DOHH2 (cell line): ENCODE data around the gene DLAT.
A peak's percentile ranks its signal among the peaks of the same experiment; 100 is the strongest.

Experiments used
- H3F3A ChIP-seq: fragments of 200-600 bp; sonication (generic), shearing (Covaris generic); 2 replicates; pipeline ENCODE4 v1.6.0; 2016; ENCODE audit warnings: antibody characterized with exemption, mild to moderate bottlenecking; ENCODE audit not compliant: control insufficient read depth, insufficient read depth
- H3K27ac ChIP-seq: fragments of 200-600 bp; sonication (generic); 2 replicates; pipeline ENCODE4 v1.5.1; 2014; ENCODE audit warnings: low read depth, mild to moderate bottlenecking, low read length, moderate library complexity
- H3K27me3 ChIP-seq: fragments of 200-600 bp; sonication (generic); 2 replicates; pipeline ENCODE4 v1.6.1; 2014; ENCODE audit warnings: mild to moderate bottlenecking, low read length, mixed read lengths; ENCODE audit not compliant: control insufficient read depth
- H3K36me3 ChIP-seq: fragments of 200-600 bp; sonication (generic); 2 replicates; pipeline ENCODE4 v1.6.1; 2014; ENCODE audit warnings: mild to moderate bottlenecking, low read length, moderate library complexity, mixed read lengths; ENCODE audit not compliant: control insufficient read depth
- H3K4me1 ChIP-seq: fragments of 200-600 bp; sonication (generic); 2 replicates; pipeline ENCODE4 v1.6.1; 2014; ENCODE audit warnings: mild to moderate bottlenecking, low read length, mixed read lengths; ENCODE audit not compliant: control insufficient read depth
- H3K4me2 ChIP-seq: fragments of 200-600 bp; sonication (generic); 2 replicates; pipeline ENCODE4 v1.6.0; 2014; ENCODE audit warnings: mild to moderate bottlenecking, low read length, moderate library complexity
- H3K4me3 ChIP-seq: fragments of 200-600 bp; sonication (generic); 2 replicates; pipeline ENCODE4 v1.5.1; 2014; ENCODE audit warnings: mild to moderate bottlenecking, low read length, mixed read lengths
- H3K79me2 ChIP-seq: fragments of 200-600 bp; sonication (generic); 2 replicates; pipeline ENCODE4 v1.6.1; 2014; ENCODE audit warnings: mild to moderate bottlenecking, low read length, mixed read lengths; ENCODE audit not compliant: control insufficient read depth
- H3K9me2 ChIP-seq: fragments of 200-600 bp; sonication (generic); replicated peaks from 2 replicates; pipeline ENCODE4 v1.6.1; 2014; ENCODE audit warnings: mild to moderate bottlenecking, low read length, mixed read lengths; ENCODE audit not compliant: control insufficient read depth
- H3K9me3 ChIP-seq: fragments of 200-600 bp; sonication (generic); 2 replicates; pipeline ENCODE4 v1.6.1; 2014; ENCODE audit warnings: antibody characterized with exemption, low read length, mixed read lengths; ENCODE audit not compliant: control insufficient read depth, insufficient read depth
- H4K20me1 ChIP-seq: fragments of 200-600 bp; sonication (generic); 2 replicates; pipeline ENCODE4 v1.6.0; 2014; ENCODE audit warnings: low read depth, mild to moderate bottlenecking, antibody characterized with exemption, low read length, moderate library complexity; ENCODE audit not compliant: control insufficient read depth, insufficient read depth
- EZH2phosphoT487 ChIP-seq: fragments of 200-600 bp; sonication (generic); IDR thresholded peaks from 2 replicates; pipeline ENCODE4 v1.6.1; 2017; ENCODE audit warnings: borderline replicate concordance, mild to moderate bottlenecking, antibody characterized with exemption, low read length, moderate library complexity, mixed read lengths
- TF ChIP-seq, protein P1 (sequence below): fragments of 200-600 bp; sonication (generic); IDR thresholded peaks from one replicate; pipeline ENCODE4 v1.5.1; 2014; ENCODE audit warnings: antibody characterized with exemption, mild to moderate bottlenecking, low read depth, low read length; ENCODE audit not compliant: poor library complexity, severe bottlenecking

DLAT gene

DNA sequence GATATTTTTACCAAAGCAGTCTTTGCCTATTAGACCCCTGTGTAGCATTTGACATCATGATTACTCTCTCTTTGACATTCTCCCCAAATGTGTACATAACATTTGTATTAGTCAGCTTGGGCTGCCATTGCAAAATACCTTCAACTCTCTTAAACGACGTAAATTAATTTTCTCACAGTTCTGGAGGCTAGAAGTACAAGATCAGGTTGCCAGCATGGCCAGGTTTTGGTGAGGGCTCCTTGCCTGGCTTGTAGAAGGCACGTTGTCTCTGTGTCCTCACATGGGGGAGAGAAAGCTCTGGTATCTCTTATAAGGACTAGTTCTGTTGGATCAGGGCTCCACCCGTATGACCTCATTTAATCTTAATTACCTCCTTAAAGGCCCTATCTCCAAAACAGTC, 12.3 kb upstream of the DLAT start:
- Histone ChIP-seq H3K27me3 (no peaks in the 10 kb centered on the region), H3K79me2 (no peaks in the 10 kb centered on the region), H3K4me1 (peaks cover 14% of the 10 kb centered on the region), H3K4me2 (no peak overlapping the region), H3F3A (no peaks in the 10 kb centered on the region), H3K9me2 (no peaks in the 10 kb centered on the region), H3K4me3 (no peak overlapping the region), H3K36me3 (no peaks in the 10 kb centered on the region), H3K27ac (no peak overlapping the region), H3K9me3 (no peaks in the 10 kb centered on the region), H4K20me1 (no peaks in the 10 kb centered on the region)
- TF ChIP-seq EZH2phosphoT487 = no peak
- TF ChIP-seq, protein P1, sequence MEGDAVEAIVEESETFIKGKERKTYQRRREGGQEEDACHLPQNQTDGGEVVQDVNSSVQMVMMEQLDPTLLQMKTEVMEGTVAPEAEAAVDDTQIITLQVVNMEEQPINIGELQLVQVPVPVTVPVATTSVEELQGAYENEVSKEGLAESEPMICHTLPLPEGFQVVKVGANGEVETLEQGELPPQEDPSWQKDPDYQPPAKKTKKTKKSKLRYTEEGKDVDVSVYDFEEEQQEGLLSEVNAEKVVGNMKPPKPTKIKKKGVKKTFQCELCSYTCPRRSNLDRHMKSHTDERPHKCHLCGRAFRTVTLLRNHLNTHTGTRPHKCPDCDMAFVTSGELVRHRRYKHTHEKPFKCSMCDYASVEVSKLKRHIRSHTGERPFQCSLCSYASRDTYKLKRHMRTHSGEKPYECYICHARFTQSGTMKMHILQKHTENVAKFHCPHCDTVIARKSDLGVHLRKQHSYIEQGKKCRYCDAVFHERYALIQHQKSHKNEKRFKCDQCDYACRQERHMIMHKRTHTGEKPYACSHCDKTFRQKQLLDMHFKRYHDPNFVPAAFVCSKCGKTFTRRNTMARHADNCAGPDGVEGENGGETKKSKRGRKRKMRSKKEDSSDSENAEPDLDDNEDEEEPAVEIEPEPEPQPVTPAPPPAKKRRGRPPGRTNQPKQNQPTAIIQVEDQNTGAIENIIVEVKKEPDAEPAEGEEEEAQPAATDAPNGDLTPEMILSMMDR = no peak

DNA sequence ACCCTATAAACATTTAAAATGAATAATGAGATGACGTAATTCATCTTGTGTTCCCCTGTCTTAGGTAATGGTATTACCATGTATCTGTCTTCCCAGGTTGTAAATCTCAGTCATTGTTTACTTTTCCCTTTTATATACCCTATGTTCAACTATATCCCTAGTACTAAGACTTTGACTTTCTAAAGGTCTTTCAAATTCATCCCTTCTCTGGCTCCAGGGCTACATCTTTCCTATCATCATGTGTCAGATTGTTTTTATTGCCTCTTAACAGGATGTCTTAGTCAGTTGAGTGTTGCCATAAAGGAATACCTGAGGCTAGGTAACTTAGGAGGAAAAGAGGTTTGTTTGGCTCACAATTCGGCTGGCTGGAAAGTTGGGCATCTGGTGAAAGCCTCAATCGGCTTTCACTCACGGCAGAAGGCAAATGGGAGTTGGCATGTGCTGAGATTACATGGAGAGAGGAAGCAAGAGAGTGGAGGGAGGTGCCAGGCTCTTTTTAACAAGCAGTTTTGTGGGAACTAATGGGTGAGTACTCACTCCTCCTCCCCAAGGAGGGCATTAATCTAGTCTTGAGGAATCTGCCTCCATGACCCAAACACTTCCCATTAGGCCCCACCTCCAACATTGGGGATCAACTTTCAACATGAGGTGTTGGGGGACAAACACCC, 11.6 kb upstream of the DLAT start:
- TF ChIP-seq, protein P1 = no peak
- no peak for TF ChIP-seq EZH2phosphoT487
- Histone ChIP-seq H3K9me2 (no peaks in the 10 kb centered on the region), H3K4me2 (no peak overlapping the region), H3K4me1 (peaks cover 14% of the 10 kb centered on the region), H3K9me3 (no peaks in the 10 kb centered on the region), H3K27me3 (no peaks in the 10 kb centered on the region), H4K20me1 (no peaks in the 10 kb centered on the region), H3K27ac (no peak overlapping the region), H3K79me2 (no peaks in the 10 kb centered on the region), H3F3A (no peaks in the 10 kb centered on the region), H3K4me3 (no peak overlapping the region), H3K36me3 (no peaks in the 10 kb centered on the region)

DNA sequence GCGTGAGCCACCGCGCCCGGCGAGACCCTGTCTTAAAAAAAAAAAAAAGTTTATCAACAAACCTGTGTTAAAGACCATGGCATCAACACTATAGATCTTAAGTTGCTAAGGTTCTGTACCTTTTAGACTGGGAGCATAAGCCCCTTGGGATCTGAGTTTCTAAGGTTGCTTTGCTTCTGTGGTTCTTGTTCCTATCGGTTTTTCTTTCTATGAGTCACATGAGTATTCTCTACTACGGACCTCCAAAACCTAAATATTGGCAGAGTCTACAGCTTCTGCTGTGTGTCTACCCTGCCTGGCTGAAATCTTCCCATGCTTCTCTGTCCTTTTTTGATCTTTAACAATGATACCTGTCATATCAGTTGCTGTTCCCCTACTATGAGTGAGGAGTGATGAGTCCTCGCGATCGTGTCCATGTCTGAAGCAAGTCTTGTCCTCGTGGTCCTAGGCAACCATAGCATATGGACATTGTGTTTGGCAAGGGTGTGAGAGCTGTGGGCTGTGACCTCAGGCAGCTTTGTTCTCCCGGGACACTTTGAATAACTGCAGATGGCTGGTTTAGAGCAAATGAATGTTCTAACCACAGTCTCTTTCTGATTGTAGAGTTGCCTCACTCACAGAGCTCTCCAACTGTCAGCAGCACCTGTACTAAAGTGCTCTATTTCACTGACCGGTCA, 9.0 kb upstream of the DLAT start:
- no peaks in the 10 kb centered on the region for H4K20me1 ChIP-seq
- peak overlapping the region; percentile 36 for H3K4me2 ChIP-seq
- no peak overlapping the region for H3K27ac ChIP-seq

More for the DNA sequence above, 9.0 kb upstream of the DLAT start:
- peaks cover 16% of the 10 kb centered on the region for H3K4me1 ChIP-seq
- no peaks in the 10 kb centered on the region for H3K79me2 ChIP-seq
- 0 out of 2 replicates have a peak overlapping the region, but pooled peaks have one; percentile 6 for H3K4me3 ChIP-seq
- no peaks in the 10 kb centered on the region for H3K9me2 ChIP-seq
- no peaks in the 10 kb centered on the region for H3K9me3 ChIP-seq
- TF ChIP-seq EZH2phosphoT487 = no peak
- TF ChIP-seq, protein P1 = no peak
- H3K27me3 ChIP-seq = no peaks in the 10 kb centered on the region
- peaks cover 4% of the 10 kb centered on the region; the same call in 1 of the 2 replicates for H3F3A ChIP-seq
- H3K36me3 ChIP-seq = no peaks in the 10 kb centered on the region
